ENCODE measurements around the gene CTSA.

- no peak for TF ChIP-seq REST (IDR thresholded peaks at IDR 0.05; ENCODE audit: low read depth)
- TF ChIP-seq EP300 (IDR thresholded peaks at IDR 0.05; ENCODE audit: borderline replicate concordance) = no peak
- TF ChIP-seq, protein P1, sequence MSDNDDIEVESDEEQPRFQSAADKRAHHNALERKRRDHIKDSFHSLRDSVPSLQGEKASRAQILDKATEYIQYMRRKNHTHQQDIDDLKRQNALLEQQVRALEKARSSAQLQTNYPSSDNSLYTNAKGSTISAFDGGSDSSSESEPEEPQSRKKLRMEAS (IDR thresholded peaks at IDR 0.05) = no peak
- TF ChIP-seq NFIC (IDR thresholded peaks at IDR 0.05) = no peak
- TF ChIP-seq YY1 (IDR thresholded peaks at IDR 0.05; ENCODE audit: low read depth) = no peak
- TF ChIP-seq TCF12 (IDR thresholded peaks at IDR 0.05; ENCODE audit: low read depth) = no peak
- no peak for TF ChIP-seq USF1 (IDR thresholded peaks at IDR 0.05)
- no peak for TF ChIP-seq RAD21 (IDR thresholded peaks at IDR 0.05; ENCODE audit: low read depth)
- TF ChIP-seq TAF1 (IDR thresholded peaks at IDR 0.05; ENCODE audit: low read depth) = no peak
- no peak for TF ChIP-seq CEBPB (IDR thresholded peaks at IDR 0.05)
- TF ChIP-seq CREB1 (IDR thresholded peaks at IDR 0.05; ENCODE audit: low read depth) = no peak
- no peak for TF ChIP-seq FOXM1 (IDR thresholded peaks at IDR 0.05; ENCODE audit: borderline replicate concordance, low read depth)
- TF ChIP-seq EGR1 (IDR thresholded peaks at IDR 0.05) = no peak
- TF ChIP-seq TEAD4 (IDR thresholded peaks at IDR 0.05) = no peak
These were observed 8.1 kb upstream of the CTSA start for GRCh38 chr20:45883100-45883469.

All from Ishikawa (cell line).